Endothelial cell (in vitro differentiated cells): ENCODE results near the gene UBLCP1. TPM values are rescaled to one million over a fixed set of nuclear protein-coding genes. Genes with fewer than 3 reads are reported as not detected.

Experiments used
- DNase-seq: peaks from one replicate; pipeline ENCODE4 v3.0.0; 2021; ENCODE audit warnings: low spot score
- H3K27ac Mint-ChIP-seq: one replicate; pipeline ENCODE4 v1.8.0; 2021; ENCODE audit warnings: mixed read lengths, inconsistent platforms; ENCODE audit not compliant: unreplicated experiment
- H3K27me3 Mint-ChIP-seq: one replicate; pipeline ENCODE4 v1.8.0; 2021; ENCODE audit warnings: mild to moderate bottlenecking, moderate library complexity, mixed read lengths, inconsistent platforms; ENCODE audit not compliant: unreplicated experiment
- H3K36me3 Mint-ChIP-seq: one replicate; pipeline ENCODE4 v1.8.0; 2021; ENCODE audit warnings: mild to moderate bottlenecking, low read depth, mixed read lengths, inconsistent platforms; ENCODE audit not compliant: unreplicated experiment
- H3K4me1 Mint-ChIP-seq: one replicate; pipeline ENCODE4 v1.8.0; 2021; ENCODE audit warnings: mild to moderate bottlenecking, mixed read lengths, inconsistent platforms; ENCODE audit not compliant: unreplicated experiment
- H3K4me3 Mint-ChIP-seq: one replicate; pipeline ENCODE4 v1.8.0; 2021; ENCODE audit warnings: mild to moderate bottlenecking, mixed read lengths, inconsistent platforms; ENCODE audit not compliant: unreplicated experiment
- H3K9me3 Mint-ChIP-seq: one replicate; pipeline ENCODE4 v1.8.0; 2021; ENCODE audit warnings: mixed read lengths, inconsistent platforms; ENCODE audit not compliant: unreplicated experiment
- total RNA-seq: library from RNA; stranded (reverse); fragmentation: NEBNext Ultra II Directional; extraction: Animal tissue kit (Norgen Biotek cat#: 25700); gene quantifications from one replicate; pipeline ENCODE4 v1.2.1, GENCODE V29; 2021; ENCODE audit not compliant: unreplicated experiment
- TF ChIP-seq, protein P1 (sequence below): fragments of 200-600 bp; sonication (generic); IDR thresholded peaks from one replicate; pipeline ENCODE4 v1.5.0; 2021; ENCODE audit warnings: antibody characterized with exemption; ENCODE audit not compliant: unreplicated experiment

The UBLCP1 gene
- total RNA-seq, 1 donor from 2014 or later = 24.5 TPM

DNA sequence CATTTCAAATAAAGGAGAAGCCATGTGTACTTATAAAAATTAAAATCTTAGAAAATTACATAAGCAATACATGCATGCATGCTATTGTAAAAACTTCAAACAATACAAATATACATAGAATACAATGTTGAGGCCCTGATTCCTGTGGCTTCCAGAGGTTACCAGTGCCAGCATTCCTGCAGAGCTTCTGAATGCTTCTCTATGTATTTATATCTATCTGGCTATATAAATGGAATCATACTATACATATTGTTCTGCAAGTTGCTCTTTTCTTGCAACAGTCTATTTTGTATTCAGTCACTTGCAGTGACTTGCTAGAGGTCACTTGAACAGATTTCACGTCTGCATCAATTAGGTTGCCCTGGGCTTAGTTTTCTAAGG is 70.4 kb downstream of the UBLCP1 start:
- TF ChIP-seq, protein P1, sequence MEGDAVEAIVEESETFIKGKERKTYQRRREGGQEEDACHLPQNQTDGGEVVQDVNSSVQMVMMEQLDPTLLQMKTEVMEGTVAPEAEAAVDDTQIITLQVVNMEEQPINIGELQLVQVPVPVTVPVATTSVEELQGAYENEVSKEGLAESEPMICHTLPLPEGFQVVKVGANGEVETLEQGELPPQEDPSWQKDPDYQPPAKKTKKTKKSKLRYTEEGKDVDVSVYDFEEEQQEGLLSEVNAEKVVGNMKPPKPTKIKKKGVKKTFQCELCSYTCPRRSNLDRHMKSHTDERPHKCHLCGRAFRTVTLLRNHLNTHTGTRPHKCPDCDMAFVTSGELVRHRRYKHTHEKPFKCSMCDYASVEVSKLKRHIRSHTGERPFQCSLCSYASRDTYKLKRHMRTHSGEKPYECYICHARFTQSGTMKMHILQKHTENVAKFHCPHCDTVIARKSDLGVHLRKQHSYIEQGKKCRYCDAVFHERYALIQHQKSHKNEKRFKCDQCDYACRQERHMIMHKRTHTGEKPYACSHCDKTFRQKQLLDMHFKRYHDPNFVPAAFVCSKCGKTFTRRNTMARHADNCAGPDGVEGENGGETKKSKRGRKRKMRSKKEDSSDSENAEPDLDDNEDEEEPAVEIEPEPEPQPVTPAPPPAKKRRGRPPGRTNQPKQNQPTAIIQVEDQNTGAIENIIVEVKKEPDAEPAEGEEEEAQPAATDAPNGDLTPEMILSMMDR = no peak
- DNase-seq = no peak
- peaks cover 2% of the 10 kb centered on the region for H3K27me3 Mint-ChIP-seq
- H3K4me3 Mint-ChIP-seq = no peak overlapping the region
- H3K4me1 Mint-ChIP-seq = no peaks in the 10 kb centered on the region
- no peaks in the 10 kb centered on the region for H3K36me3 Mint-ChIP-seq
- no peaks in the 10 kb centered on the region for H3K9me3 Mint-ChIP-seq
- H3K27ac Mint-ChIP-seq = no peak overlapping the region

Other genes with a start within 250 kb of the UBLCP1 start
- 8.4 TPM for gene EBF1, start 163.4 kb upstream of the UBLCP1 start, total RNA-seq
- gene RNF145, start 53.7 kb upstream of the UBLCP1 start, total RNA-seq = 102 TPM
- not detected for gene IL12B, start 67.2 kb downstream of the UBLCP1 start, total RNA-seq